Activated naive CD8-positive, alpha-beta T cell treated with anti-CD3 and anti-CD28 coated beads for 36 hours (primary cell): ENCODE results near the gene TBR1. TPM values are rescaled to one million over a fixed set of nuclear protein-coding genes. Genes with fewer than 3 reads are reported as not detected.
A peak's percentile ranks its signal among the peaks of the same experiment; 100 is the strongest.

ENCODE experiments used
- DNase-seq: peaks from one replicate; pipeline ENCODE4 v3.0.0; 2021
- H3K27ac Mint-ChIP-seq: one replicate; pipeline ENCODE4 v1.8.0; 2022; ENCODE audit warnings: mild to moderate bottlenecking, moderate library complexity, mixed read lengths
- H3K27me3 Mint-ChIP-seq: one replicate; pipeline ENCODE4 v1.8.0; 2022; ENCODE audit warnings: mild to moderate bottlenecking, mixed read lengths
- H3K36me3 Mint-ChIP-seq: one replicate; pipeline ENCODE4 v1.8.0; 2021; ENCODE audit warnings: mild to moderate bottlenecking, mixed read lengths
- H3K4me1 Mint-ChIP-seq: one replicate; pipeline ENCODE4 v1.8.0; 2021; ENCODE audit warnings: mixed read lengths
- H3K4me3 Mint-ChIP-seq: one replicate; pipeline ENCODE4 v1.8.0; 2022; ENCODE audit warnings: mild to moderate bottlenecking, moderate library complexity, mixed read lengths
- H3K9me3 Mint-ChIP-seq: one replicate; pipeline ENCODE4 v1.8.0; 2022; ENCODE audit warnings: mixed read lengths
- total RNA-seq, 2 experiments: library from RNA; stranded (reverse); gene quantifications; one replicate each; pipeline ENCODE4 v1.2.3, GENCODE V29; 2021

TBR1 gene
- total RNA-seq, 2 experiments from 2014 or later, result not detected

DNA sequence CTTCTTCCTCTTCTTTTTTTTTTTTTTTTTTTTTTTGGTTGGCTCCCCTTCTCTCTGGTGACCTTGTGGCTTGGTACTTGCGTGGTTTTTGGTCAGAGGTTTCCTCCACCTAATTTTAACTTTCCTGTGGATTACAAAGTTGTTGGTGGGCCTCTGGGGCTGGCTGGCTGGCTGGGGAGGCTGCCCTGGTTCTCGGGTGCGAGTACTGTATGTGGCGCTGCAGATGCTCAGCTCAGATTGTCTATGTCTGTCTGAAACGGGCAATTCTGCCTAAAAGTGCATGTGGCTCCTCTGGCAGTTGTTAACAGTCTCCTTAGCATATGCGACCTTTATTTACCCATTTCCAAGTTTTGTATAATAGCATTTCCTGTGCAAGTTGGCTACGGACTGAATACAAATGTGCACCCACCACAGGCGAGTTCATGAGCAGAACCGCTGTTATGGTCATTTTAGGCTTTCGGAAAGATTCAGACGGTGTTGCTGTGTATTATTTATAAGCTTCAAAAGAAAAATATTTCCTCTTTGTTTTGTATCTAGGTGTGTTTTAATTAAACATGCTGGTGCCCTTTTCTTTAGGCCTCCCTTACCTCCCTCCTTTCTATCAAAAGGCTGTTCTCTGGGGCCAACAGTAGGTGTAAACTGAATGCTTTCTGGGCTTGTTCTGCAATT is 4.4 kb downstream of the TBR1 start:
- Mint-ChIP-seq H3K36me3 (peaks cover 2% of the 10 kb centered on the region), H3K27ac (no peak overlapping the region), H3K9me3 (no peaks in the 10 kb centered on the region), H3K27me3 (peaks cover 97% of the 10 kb centered on the region), H3K4me3 (no peak overlapping the region), H3K4me1 (peaks cover 46% of the 10 kb centered on the region)
- no peak for DNase-seq

DNA sequence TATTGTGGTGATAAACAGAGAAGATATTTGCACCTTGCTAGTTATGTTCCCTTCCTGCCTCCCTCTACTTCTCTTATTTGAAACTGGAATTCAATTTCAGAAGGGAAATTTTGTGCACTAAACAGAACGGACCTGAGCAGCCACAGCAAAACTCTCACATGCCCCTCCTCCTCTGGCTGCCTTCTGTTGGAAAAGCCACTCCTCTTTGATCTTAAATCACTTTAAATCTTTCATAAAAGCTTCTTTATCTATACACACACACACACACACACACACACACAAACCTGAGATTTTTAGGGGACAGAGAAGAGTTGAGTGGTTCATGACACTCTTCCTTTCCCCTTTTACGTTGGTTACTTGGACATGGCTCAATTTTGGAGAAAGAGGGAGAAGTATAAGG is 5.6 kb downstream of the TBR1 start:
- Mint-ChIP-seq H3K4me3 (no peak overlapping the region), H3K36me3 (peaks cover 2% of the 10 kb centered on the region), H3K27me3 (peaks cover 97% of the 10 kb centered on the region), H3K4me1 (peaks cover 39% of the 10 kb centered on the region), H3K9me3 (no peaks in the 10 kb centered on the region), H3K27ac (no peak overlapping the region)
- DNase-seq, result no peak

DNA sequence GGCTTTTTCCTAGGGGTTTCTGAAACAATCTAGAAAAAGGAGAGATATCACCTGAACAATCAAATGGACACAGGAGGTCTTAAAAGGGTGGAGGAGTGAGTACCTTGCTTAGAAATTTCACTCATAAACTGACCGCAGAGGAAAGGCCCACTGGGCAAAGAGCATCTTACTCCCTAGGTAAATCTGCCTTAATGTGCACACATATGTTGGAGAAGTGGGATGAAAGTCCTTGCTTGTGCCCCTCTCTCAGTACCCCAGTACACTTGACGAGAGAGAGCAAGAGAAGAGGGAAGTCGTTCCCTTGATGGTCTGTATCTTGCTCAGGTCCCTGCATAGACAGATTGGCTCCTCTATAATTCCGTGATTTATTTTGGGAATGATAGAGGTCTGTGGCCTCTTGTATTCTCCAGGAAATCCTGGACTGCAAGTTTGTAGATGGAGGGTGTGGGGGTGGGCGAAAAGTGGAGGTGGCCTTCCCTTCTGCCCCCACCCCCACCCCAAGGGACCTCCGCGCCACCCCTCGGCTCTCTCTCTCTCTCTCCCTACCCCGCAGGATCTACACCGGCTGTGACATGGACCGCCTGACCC is 6.8 kb downstream of the TBR1 start:
- Mint-ChIP-seq H3K36me3 (peaks cover 6% of the 10 kb centered on the region), H3K9me3 (peaks cover 2% of the 10 kb centered on the region), H3K4me3 (no peak overlapping the region), H3K27ac (no peak overlapping the region), H3K4me1 (peaks cover 34% of the 10 kb centered on the region), H3K27me3 (peaks cover 97% of the 10 kb centered on the region)
- DNase-seq, result no peak

DNA sequence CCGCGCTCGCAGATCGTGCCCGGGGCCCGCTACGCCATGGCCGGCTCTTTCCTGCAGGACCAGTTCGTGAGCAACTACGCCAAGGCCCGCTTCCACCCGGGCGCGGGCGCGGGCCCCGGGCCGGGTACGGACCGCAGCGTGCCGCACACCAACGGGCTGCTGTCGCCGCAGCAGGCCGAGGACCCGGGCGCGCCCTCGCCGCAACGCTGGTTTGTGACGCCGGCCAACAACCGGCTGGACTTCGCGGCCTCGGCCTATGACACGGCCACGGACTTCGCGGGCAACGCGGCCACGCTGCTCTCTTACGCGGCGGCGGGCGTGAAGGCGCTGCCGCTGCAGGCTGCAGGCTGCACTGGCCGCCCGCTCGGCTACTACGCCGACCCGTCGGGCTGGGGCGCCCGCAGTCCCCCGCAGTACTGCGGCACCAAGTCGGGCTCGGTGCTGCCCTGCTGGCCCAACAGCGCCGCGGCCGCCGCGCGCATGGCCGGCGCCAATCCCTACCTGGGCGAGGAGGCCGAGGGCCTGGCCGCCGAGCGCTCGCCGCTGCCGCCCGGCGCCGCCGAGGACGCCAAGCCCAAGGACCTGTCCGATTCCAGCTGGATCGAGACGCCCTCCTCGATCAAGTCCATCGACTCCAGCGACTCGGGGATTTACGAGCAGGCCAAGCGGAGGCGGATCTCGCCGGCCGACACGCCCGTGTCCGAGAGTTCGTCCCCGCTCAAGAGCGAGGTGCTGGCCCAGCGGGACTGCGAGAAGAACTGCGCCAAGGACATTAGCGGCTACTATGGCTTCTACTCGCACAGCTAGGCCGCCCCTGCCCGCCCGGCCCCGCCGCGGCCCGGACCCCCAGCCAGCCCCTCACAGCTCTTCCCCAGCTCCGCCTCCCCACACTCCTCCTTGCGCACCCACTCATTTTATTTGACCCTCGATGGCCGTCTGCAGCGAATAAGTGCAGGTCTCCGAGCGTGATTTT is 7.6 kb downstream of the TBR1 start:
- H3K27ac Mint-ChIP-seq, result no peak overlapping the region
- no peak for DNase-seq
- peaks cover 97% of the 10 kb centered on the region for H3K27me3 Mint-ChIP-seq
- H3K9me3 Mint-ChIP-seq, result peaks cover 2% of the 10 kb centered on the region
- H3K4me3 Mint-ChIP-seq, result peak overlapping the region; percentile 71
- H3K36me3 Mint-ChIP-seq, result peaks cover 6% of the 10 kb centered on the region
- H3K4me1 Mint-ChIP-seq, result peaks cover 28% of the 10 kb centered on the region

DNA sequence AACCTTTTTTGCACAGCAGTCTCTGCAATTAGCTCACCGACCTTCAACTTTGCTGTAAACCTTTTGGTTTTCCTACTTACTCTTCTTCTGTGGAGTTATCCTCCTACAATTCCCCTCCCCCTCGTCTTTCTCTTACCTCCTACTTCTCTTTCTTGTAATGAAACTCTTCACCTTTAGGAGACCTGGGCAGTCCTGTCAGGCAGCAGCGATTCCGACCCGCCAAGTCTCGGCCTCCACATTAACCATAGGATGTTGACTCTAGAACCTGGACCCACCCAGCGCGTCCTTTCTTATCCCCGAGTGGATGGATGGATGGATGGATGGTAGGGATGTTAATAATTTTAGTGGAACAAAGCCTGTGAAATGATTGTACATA is 8.3 kb downstream of the TBR1 start:
- H3K36me3 Mint-ChIP-seq, result peaks cover 6% of the 10 kb centered on the region
- H3K9me3 Mint-ChIP-seq, result peaks cover 2% of the 10 kb centered on the region
- H3K27me3 Mint-ChIP-seq, result peaks cover 97% of the 10 kb centered on the region
- H3K4me3 Mint-ChIP-seq, result peak overlapping the region; percentile 71
- H3K27ac Mint-ChIP-seq, result no peak overlapping the region
- no peak for DNase-seq
- H3K4me1 Mint-ChIP-seq, result peaks cover 24% of the 10 kb centered on the region

DNA sequence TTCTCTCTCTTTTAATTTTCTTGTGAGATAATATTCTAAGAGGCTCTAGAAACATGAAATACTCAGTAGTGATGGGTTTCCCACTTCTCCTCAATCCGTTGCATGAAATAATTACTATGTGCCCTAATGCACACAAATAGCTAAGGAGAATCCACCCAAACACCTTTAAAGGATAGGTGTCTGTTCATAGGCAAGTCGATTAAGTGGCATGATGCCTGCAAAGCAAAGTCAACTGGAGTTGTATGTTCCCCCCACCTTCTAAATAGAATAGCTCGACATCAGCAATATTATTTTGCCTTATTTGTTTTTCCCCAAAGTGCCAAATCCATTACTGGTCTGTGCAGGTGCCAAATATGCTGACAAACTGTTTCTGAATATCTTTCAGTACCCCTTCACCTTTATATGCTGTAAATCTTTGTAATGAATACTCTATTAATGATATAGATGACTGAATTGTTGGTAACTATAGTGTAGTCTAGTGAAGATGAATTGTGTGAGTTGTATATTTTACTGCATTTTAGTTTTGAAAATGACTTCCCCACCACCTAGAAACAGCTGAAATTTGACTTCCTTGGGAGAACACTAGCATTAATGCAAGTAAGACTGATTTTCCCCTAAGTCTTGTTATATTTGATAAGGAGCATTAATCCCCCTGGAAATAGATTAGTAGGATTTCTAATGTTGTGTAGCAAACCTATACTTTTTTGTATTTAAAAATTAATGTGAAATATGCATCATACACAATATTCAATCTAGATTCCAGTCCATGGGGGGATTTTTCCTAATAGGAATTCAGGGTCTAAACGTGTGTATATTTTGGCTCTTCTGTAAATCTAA is 9.0 kb downstream of the TBR1 start:
- no peak for DNase-seq
- no peak overlapping the region for H3K27ac Mint-ChIP-seq
- H3K36me3 Mint-ChIP-seq, result peaks cover 6% of the 10 kb centered on the region
- H3K4me3 Mint-ChIP-seq, result no peak overlapping the region
- peaks cover 95% of the 10 kb centered on the region for H3K27me3 Mint-ChIP-seq
- H3K9me3 Mint-ChIP-seq, result peaks cover 2% of the 10 kb centered on the region
- H3K4me1 Mint-ChIP-seq, result peaks cover 24% of the 10 kb centered on the region

DNA sequence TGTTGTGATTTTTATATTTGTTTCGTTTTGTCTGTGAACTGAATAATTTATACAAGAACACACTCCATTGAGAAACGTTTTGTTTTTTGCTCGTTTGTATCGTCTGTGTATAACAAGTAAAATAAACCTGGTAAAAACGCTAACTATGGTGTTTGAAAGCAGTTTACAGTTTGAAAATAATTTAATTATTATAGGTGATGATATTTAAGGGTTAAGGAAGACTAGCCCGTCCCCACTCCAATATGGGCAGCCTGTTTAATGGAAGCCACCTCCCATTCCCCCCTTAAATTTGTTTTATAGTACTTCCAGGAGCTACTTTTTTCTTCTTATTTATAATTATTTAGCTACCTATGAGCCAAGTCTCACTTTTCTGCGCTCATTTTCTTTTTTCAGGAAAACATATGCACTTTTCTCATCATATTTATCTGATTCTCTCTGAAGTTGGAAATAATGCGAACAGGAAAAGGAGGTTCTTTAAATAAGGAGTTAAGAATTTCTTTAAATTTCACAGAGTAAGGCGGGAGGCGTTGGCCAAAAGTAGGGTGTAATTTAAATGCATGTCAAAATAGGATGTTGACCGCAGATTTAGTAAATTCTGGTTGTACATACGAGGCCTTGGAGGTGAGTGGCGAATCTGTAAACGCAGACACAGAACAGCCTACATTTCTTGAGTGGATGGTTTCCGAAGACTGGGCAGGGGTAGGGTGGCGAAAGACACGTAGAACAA is 9.8 kb downstream of the TBR1 start:
- H3K27me3 Mint-ChIP-seq, result peaks cover 95% of the 10 kb centered on the region
- peaks cover 6% of the 10 kb centered on the region for H3K36me3 Mint-ChIP-seq
- H3K4me3 Mint-ChIP-seq, result no peak overlapping the region
- no peak for DNase-seq
- peaks cover 2% of the 10 kb centered on the region for H3K9me3 Mint-ChIP-seq
- H3K27ac Mint-ChIP-seq, result no peak overlapping the region
- H3K4me1 Mint-ChIP-seq, result peaks cover 24% of the 10 kb centered on the region

DNA sequence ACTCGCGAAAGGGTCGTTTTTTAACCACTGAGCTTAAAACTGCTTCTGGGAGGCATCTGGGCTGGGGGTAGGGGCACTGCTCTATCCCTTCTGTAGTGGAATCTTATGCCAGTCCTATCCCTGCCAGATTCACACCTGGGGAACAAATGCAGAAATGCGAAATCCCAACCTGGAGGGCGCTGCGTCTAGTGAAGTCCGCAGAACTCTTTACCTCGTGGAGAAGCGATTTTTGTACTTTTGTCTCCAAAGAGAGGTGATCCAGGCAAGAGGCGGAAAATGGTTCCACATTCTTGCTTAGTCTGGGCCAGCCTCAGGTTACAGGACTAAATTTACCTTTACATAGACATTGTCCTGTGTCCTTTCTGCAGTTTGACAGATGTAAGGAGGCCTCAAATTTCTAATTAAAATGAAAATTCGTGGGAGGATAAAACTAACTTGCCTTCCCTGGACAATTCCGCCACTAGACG is 10.4 kb downstream of the TBR1 start:
- no peak for DNase-seq

DNA sequence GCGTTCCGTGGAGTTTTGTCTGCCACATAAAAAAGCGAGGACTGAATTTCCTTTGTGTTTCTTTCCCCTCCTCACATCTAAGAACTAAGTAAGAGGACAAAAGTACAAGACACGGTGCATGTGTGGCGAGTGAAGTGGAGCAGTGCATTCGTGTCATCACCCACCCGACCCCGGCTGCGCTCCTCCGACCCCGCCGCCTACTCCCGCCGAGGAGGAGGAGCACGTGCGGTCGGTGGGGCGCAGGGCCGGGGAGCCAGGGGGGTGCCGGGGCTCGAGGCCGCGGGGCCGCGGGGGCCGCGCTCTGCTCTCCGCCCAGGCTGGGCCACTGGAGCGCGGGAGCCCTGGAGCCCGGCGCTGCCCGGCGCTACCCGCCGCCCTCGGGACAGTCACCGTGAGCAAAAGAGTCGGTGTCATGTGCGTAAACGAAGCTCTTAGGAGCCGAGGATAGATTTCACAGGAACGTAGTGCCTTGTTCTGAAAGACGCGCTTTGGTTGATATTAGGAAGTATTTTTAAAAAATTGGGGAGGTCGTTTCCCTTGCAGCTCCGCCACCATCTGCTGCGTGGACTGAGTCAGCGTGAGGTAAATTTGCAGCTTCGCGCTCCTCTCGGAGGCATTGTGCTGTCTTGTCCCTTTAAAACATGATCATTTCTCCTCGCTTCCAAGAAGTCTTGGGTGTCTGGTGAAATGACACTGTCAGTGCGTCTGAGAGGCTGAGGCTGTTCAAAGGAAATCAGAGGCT is 11.0 kb downstream of the TBR1 start:
- Mint-ChIP-seq H3K4me1 (peaks cover 24% of the 10 kb centered on the region), H3K9me3 (peaks cover 2% of the 10 kb centered on the region), H3K27me3 (peaks cover 93% of the 10 kb centered on the region), H3K4me3 (peak overlapping the region; percentile 53), H3K27ac (no peak overlapping the region), H3K36me3 (peaks cover 6% of the 10 kb centered on the region)
- DNase-seq, result no peak

More for the DNA sequence above, 10.4 kb downstream of the TBR1 start:
- Mint-ChIP-seq H3K4me3 (no peak overlapping the region), H3K36me3 (peaks cover 6% of the 10 kb centered on the region), H3K4me1 (peaks cover 24% of the 10 kb centered on the region), H3K27me3 (peaks cover 93% of the 10 kb centered on the region), H3K27ac (no peak overlapping the region), H3K9me3 (peaks cover 2% of the 10 kb centered on the region)

DNA sequence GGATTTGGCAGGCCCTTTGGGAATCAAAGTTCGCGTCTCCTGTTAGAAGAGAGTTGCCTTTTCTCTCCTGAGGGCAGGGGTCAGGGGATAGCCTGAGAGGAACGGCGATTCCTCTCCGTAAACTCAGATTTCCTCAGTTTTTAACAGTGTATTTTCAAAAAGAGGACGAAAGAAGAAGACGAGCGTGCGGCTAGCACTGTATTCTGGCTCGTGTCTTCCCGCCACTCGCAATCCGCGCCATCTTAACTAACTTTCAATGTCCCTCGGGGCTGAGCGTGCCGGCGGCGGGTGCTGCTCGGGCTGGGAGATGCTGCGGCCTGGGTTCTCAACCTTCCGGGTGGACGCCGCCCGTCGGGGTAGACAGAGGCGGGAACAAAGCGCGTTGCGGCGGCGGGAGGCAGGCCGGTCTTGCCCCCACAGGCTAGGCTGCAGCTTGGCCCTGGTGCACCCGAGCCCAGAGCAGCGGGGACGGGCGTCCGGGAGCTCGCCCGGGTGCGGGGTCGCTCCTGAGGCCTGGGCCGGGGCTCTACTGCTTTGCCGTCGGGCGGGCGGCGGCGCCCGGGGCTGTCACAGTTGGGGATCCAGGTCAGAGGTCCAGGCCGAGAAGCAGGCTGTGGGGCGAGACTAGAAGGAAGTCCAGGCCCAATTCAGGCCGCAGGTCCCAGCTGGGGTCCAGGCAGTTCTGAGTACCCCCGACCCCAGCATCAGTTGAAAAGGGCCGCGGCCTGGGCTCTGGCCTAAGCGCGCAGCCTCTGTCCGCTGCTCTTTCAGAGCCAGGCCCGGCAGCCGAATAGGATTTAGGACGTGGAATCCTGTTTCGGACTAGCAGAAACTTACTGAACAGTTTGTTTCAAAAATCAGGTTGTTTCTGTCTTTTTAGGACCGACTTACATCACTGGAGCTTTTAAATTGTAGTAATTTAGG is 11.8 kb downstream of the TBR1 start:
- Mint-ChIP-seq H3K27me3 (peaks cover 88% of the 10 kb centered on the region), H3K4me3 (peak overlapping the region; percentile 53), H3K36me3 (peaks cover 6% of the 10 kb centered on the region), H3K4me1 (peaks cover 20% of the 10 kb centered on the region), H3K9me3 (peaks cover 2% of the 10 kb centered on the region), H3K27ac (no peak overlapping the region)
- no peak for DNase-seq

DNA sequence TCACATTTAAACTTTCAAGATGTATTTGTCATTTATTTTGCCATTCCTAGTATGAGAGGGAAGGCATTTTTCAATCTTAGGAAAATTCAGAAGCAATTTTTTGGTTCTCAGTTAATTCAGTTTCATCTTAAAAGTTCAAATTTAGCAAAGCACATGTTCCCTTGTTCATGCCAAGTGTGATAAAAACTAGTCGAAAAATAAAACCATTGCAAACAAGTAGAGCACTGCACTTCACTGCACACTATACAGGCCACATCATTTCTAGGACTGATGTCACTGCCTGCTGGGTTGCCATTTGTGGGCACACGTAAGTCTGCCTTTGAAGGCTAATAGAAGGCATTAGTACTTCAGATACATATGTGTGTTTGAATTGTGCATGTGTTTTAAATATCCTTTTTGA is 14.3 kb downstream of the TBR1 start:
- Mint-ChIP-seq H3K27ac (no peak overlapping the region), H3K4me1 (peaks cover 10% of the 10 kb centered on the region), H3K4me3 (no peak overlapping the region), H3K9me3 (peaks cover 2% of the 10 kb centered on the region), H3K36me3 (peaks cover 4% of the 10 kb centered on the region), H3K27me3 (peaks cover 83% of the 10 kb centered on the region)
- DNase-seq, result no peak

DNA sequence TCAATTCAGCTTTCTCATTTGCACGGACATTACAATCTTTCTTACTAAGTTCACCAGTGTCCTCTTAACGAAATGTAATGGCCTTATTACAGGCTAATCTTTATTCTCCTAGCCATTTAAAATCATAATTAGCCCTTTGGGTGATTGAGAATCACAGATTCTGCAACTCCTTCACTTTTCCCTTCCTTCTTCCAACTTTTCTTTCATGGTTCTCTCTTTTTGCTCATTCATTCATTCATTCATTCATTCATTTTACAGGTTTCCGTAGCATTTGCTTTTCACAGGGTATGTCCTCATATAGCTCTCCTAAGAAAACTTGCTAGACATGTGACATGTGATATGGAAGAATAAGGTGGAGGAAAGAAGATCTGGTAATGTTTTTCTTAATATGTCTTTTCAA is 16.0 kb downstream of the TBR1 start:
- no peak overlapping the region for H3K4me3 Mint-ChIP-seq
- no peak for DNase-seq
- peaks cover 6% of the 10 kb centered on the region for H3K4me1 Mint-ChIP-seq
- H3K27me3 Mint-ChIP-seq, result peaks cover 77% of the 10 kb centered on the region
- H3K27ac Mint-ChIP-seq, result no peak overlapping the region
- peaks cover 2% of the 10 kb centered on the region for H3K9me3 Mint-ChIP-seq
- peaks cover 4% of the 10 kb centered on the region for H3K36me3 Mint-ChIP-seq

DNA sequence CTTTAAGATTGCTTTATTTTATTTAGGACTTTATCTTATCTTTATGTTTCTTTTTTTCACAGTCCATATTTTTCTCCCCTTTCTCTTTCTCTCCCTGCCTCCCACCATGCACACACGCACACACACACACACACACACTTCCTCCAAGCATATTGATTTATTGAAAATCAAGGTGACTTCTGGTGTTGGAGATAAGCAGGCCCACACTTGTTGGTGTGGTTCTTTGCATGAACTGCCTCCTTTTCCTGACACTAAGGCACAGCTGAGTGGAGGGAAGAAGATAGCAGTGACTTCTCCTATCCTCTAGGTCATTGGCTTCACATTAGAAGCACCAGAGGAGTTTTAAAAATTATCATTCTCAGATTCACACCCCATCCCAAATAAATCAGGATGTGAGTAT is 18.0 kb downstream of the TBR1 start:
- Mint-ChIP-seq H3K36me3 (no peaks in the 10 kb centered on the region), H3K4me1 (no peaks in the 10 kb centered on the region), H3K4me3 (no peak overlapping the region), H3K27me3 (peaks cover 66% of the 10 kb centered on the region), H3K9me3 (no peaks in the 10 kb centered on the region), H3K27ac (no peak overlapping the region)
- no peak for DNase-seq
